ENCODE results near the gene ITGB1BP1.

The ITGB1BP1 gene, protein sequence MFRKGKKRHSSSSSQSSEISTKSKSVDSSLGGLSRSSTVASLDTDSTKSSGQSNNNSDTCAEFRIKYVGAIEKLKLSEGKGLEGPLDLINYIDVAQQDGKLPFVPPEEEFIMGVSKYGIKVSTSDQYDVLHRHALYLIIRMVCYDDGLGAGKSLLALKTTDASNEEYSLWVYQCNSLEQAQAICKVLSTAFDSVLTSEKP

DNA sequence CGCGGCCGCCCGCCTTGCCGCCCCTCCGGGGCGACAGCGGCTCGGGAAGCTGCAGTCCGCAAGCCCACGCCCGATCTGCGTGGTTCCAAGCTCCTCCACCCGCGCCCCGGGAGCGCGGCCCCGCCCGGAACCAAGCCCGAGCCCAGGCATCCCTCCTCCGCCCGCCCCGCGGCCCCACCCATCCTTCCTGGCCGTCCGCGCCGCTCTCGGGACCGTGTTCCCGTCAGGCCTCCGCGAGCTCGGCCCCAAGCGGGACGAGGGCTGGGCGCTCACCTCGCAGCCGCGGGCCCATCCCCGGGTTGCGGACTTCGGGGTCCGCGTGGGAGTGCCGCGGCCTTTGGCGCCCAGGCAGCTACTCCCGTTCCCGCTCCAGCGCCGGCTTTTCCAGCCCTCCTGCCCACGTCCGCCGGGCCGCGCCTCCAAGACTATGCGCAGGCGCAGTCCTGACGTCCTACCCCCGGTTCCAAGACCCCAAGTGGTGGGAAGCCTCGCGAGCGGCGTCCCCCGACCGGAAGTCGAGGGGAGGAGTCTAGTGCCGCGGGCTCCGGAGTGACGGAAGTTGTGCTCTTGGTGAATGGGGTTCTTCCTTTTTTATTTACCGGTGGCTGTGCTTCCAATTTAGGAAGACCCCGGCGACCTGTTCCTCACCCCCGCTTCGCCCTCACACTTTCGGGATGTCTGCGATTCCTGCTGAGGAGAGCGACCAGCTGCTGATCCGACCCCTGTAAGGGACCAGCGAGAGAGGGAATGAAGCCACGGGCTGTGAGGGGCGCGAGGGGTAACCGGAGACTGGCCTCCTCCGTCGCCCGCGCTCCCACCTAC is at the start of gene ITGB1BP1, which contains the start of gene CPSF3:
Gene ITGB1BP1, minus strand, starts transcription at position 429 of the 822 bp plus-strand sequence. CDS start 4,831 bp downstream, outside the sequence.
Gene CPSF3, plus strand, starts transcription at position 555 of the 822 bp plus-strand sequence. Its CDS starts 120 bp downstream, at position 675.
- peak; percentile 81 for DNase-seq

DNA sequence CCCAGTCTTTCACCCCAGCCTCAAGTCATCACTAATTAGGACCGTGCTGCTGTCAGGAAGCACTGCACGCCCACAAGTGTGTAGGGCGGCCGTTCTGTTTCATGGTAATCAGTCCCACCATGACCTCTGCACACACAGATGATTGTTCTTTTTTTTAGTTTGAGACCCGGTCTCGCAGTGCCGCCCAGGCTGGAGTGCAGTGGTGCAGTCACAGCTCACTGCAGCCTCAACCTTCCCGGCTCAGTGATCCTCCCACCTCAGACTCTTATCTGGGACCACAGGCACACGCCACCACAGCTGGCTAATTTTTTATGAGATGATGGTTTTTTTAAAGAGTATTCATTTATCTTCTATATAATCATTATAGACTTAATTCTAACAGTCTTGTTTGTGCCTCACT is 49.2 kb upstream of the ITGB1BP1 start:
- DNase-seq, result no peak

DNA sequence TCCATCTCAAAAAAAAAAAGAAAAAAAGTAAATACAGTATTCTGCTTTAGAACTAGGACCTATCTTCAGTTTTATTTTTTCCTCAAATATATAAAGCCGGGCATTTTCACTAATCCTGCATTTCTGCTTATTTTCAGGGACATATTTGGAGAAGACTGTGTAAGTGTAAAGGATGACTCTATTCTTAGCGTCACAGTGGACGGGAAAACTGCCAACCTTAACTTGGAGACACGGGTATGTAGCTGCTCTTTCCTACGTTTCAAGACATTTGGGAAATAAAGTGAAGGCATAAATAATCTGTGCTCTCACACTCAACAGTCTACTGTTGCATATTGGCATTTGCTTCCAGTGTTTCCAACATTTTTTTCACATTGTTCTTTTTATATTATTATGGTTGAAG is 47.9 kb upstream of the ITGB1BP1 start:
- DNase-seq, result no peak

DNA sequence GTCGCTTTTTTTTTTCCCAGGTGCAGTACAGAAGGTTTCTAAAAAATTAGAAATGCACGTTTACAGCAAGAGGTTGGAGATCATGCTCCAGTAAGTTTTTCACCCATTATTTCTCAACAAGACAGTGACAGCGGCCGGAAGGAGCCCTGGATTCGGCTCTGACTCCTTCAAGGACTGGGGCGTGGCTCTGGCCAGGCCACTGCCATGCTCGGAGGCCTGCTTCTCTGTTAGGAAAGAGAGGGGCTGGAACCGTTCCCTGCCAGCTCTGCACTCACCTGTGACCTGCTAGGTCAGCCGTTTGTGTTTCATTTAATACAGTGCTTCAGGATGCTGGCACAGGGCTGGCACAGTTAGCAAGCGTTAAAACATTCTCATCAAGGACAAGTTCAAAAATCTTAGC is 44.4 kb upstream of the ITGB1BP1 start:
- no peak for DNase-seq

DNA sequence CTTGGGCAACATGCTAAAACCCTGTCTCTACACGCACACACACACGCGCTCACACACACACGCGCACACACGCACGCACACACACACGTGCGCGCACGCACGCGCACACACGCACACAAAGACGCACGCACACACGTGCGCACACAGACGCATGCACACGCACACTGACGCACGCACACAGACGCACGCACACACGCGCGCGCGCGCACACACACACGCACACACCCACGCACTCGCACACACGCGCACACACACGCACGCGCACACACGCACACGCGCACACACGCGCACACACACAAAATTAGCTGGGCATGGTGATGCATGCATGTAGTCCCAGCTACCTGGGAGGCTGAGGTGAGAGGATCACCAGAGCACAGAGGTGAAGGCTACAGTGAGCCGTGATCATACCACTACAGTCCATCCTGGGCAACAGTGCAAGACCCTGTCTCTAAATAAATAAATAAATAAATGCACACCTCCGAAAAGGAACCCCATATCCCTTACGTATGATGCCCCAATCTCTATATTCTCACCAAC is 42.9 kb upstream of the ITGB1BP1 start:
- no peak for DNase-seq

DNA sequence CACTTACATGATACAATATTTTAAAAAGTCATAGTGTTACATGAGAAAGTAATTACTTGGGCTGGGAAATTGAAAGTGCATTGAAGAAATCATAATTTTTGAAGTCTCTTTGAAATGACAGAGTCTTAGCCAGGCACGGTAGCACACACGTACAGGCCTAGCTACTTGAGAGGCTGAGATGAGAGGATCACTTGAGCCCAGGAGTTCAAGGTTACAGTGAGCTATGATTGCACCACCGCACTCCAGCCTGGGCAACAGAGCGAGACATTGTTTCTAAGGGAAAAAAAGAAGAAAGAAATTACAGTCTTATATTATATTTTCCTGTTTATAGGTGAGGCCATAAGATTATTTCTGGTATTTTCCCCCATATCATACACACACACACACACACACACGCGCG is 41.8 kb upstream of the ITGB1BP1 start:
- no peak for DNase-seq

DNA sequence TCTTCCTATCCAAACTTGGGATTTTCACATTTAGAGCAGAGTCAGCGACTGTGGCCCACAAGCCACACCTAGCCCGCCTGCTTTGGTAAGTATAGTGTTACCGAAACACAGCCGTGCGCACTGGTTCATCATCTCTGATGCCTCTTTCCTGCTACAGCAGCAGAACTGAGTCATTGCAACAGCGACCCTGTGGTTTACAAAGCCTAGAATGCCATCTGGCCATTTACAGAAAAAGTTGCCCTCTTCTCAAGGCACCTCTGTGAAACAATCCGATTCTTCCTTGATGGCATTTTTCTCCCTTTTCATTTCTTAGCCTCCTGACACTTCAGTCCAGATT is 40.3 kb upstream of the ITGB1BP1 start:
- no peak for DNase-seq

DNA sequence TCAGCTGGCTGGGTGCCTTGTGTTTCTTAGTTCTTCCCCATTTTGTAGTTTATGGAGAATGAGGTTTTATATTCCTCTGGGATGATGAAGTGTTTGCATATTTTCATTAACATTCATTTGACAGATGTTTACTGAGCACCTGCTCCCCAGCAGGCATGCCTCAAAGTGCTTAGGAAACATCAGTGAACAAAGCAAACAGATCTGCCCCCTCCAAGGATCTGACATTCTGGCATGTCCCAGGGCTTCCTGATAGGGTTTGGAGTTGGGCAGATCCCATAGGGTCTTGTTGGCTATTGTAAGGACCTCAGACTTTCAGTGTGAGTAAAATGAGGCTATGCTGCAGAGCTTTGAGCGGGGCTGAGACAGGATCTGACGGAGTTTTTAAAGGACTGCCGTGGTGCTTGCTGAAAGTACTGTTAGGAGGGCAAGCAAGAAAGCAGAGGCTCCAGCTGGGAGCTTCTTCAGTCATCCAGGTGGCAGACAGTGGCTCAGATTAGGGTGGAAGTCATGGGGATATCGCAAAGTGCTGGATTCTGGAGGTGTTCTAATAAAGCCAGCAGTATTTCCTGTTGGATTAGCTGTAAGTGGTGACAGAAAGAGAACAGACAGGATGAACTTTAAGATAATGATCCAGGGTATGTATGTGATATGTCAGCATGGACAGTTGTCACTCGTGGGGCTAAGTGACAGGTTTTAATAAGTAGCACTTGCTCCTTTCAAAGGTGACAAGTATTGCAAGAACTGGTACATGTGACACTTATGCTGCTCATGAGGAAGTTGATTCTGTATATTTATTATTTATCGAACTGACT is 39.8 kb upstream of the ITGB1BP1 start:
- no peak for DNase-seq

DNA sequence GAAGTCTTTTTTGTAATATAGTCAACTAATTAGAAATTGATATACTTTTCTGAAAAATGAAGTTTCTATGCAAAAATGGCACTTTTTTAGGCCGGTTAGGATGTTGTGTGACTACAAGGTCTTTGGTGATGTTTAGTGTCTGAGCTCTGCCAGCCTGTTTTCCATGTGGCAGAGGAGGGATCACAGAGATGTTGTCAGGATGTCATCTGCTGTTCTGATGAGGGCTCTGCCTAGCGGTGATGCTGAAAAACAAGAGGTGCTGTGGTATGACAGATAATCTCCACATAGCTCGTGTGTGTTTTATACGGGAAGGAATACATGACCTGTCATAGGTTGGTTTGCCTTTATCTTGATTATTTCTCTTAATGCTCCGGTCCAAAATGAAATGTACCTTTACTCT is 39.0 kb upstream of the ITGB1BP1 start:
- DNase-seq, result no peak

DNA sequence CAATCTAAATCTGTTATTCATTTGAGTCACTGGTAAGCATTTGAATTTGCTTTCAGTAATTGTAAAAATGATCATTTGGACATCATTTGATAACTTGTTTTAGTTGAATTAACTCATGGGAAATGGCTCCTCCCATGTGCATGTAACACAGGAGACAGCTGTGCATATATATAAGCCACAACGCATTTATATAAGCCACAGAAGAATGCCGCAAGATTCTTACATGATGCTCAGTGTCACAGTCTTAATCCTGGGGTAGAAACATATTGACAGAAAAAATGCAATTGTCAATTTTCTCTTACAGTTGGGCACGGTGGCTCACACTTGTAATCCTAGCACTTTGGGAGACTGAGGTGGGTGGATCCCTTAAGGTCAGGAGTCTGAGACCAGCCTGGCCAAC is 37.8 kb upstream of the ITGB1BP1 start:
- DNase-seq, result no peak

DNA sequence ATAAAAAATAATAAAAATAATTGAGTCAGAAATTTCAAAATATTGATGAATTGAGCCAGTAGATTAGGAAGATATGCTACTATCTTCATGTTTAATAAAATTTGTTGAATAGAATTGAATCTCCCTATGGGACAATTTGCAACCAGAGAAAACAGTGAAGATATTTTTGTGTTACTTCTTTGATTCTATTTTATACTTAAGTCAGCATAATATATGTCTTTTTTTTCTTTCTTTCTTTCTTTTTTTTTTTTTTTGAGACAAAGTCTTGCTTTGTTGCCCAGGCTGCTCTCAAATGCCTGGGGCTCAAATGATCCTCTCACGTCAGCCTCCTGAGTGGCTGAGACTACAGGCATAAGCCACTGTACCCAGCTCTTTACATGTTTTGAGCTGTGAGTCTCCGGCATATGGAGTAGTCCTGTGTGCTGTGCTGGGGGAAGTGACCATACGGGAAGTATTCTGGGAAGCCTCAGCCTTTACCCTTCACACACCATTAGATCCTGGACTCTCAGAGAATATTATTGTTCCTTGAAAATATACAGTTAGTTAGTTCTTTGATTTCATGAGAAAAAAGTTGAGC is 37.2 kb upstream of the ITGB1BP1 start:
- no peak for DNase-seq

DNA sequence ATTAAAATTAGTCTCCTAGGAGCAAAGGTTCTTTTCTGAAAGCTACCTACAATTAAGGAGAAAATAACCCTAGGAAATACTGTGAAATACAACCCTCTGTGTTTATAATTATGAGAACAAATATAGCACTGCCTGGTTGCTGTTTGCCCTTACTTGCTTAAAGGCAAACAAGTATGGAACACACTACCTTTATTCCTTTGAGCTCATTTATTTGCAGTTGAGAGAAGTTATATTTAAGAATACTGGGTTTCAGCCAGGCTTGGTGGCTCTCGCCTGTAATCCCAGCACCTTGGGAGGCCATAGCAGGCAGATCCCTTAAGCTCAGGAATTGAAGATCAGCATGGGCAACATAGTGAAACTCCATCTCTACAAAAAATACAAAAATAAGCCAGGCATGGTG is 27.9 kb upstream of the ITGB1BP1 start:
- no peak for DNase-seq

DNA sequence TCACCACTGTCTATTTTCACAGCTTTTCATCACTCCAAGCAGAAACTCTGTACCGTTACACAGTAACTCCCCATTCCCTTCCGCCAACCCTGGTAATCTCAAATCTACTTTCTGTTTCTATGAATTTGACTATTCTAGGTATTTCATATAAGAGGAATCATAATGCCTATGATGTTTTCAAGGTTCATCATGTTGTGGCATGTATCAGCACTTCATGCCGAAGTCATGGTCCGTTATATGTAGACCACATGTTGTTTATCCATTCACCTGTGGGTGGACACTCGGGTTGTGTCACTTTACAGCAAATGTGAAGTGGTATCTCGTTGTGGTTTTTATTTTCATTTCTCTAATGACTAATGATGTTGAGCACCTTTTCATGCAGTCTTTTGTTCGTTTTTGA is 21.8 kb upstream of the ITGB1BP1 start:
- DNase-seq, result no peak

DNA sequence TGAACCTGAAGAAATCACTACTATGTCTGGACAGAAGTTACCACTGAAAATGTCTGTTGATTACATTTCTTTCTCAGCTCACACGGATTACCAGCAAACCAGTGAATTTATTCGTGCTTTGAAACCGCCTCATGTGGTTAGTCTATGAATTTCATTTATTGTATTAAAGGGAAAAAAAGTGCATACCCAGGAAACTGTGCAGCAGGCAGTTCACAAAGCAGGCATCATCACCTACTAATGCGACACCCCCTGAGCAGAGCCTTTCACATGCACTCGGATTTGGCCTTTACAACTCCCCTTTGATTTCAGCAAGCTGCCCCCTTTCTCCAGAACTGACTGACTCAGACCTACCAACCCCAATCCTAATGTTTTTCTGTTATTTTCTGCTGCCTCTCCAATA is 20.2 kb upstream of the ITGB1BP1 start:
- DNase-seq, result no peak

DNA sequence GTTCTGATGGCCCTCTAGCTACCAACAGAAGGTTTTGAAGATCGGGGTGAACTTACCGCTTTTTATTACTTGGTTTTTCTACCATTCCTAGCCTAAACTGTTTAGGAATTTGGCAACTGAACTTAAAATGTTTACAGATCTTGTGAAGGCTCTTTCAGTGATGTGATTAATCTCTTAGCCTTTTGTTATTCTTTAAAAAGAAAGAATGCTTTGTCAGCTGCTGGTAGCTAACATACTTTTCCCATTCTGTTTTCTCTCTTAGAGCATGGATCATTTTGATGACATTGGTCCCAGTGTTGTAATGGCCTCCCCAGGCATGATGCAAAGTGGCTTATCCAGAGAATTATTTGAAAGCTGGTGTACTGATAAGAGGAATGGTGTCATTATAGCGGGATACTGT is 18.2 kb upstream of the ITGB1BP1 start:
- no peak for DNase-seq

DNA sequence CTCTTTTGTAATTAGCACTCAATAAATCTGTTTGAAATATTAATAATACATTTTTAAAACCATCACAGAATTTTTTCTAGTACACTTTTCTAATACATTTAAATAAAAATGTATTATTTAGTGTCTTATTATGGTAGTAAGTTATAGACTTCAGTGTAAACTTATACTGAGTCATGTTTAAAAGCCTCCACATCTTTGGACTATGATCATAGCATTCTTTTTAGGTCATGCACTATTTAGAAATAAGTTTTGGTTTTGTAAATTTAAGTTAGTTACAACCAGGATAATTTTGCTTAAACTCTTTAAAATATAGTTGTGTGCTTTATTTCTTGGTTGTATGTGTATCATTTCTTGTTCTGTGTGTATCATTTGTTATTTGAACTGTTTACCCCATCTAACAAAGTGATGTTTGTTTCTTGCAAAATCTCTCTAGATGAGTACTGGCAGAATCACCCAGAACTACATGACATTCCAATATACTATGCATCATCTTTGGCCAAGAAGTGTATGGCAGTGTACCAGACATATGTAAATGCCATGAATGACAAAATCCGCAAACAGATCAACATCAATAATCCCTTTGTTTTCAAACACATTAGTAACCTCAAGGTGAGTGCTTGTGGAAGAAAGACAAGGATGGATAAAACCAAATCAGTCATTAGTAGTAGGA is 16.9 kb upstream of the ITGB1BP1 start:
- no peak for DNase-seq

DNA sequence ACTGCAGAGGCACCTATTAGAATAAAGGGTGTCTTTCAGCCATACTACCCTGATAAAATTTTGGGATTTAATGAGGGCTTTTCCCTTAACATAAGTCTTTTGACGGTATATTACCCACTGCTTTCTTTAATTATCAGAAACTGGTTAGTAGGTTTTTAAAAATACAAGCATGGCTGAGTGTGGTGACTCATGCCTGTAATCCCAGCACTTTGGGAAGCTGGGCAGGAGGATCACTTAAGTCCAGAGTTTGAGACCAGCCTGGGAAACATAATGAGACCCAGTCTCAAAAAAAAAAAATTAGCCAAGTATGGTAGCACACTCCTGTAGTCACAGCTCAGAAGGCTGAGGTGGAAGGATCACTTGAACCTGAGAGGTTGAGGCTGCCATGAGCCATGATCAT is 16.2 kb upstream of the ITGB1BP1 start:
- DNase-seq, result no peak

DNA sequence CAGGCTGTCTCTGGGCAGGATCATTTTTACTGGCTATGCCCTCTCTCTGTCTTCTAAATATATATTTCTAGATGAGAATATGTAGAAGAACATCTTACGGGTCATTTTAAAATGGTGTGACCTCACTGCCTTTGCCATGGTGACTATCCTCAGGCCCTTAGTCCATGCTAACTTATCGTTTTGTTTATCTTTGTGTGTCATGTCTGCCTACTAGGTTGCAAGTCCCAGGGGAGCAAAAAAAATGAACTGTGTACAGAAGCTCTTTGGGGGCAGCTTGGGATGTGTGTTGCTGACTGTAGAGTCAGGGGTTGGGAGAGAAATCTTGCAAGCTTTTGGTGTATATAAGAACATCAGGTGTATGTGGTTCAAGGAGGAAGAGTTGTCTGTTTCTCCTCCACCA is 11.2 kb upstream of the ITGB1BP1 start:
- DNase-seq, result no peak

DNA sequence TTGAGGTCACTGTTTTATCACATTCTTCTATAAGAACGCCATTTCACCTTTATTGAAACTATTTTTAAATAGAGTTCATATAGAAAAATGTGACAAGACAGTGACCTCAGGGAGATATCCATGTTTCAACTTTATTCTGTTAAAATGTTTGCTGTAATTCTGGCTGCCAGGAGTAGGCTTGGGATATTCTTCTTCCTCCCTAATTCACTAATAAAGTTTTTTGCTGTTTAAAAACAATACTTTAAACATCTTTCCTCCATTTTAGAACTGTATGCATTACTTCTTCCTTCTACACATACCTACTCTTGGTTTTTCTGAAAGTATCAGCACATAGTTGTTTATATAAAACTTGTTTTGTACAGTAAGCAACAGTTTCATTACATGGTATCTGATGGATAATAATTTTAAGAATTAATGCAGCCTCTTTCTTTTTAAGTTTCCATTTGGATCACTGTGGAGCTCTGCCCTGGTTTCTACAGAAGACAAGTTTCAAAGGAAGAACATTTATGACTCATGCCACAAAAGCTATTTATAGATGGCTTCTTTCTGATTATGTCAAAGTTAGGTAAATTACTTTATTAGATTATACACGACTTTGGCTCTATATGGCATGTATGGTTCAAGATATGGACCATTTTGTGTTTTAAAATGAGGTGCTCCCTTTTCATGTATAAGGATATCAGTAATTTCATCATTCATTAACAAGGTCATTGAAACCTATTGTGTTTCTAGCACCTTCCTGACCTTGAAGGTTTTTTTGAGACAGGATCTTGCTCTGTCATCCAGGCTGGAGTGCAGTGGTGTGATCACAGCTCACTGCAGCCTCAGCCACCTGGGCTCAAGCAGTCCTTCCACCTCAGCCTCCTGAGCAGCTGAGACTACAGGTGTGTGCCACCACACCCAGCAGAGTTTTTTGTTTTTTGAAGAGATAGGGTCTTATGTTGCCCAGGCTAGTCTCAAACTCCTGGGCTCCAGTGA is 7.3 kb upstream of the ITGB1BP1 start:
- no peak for DNase-seq

DNA sequence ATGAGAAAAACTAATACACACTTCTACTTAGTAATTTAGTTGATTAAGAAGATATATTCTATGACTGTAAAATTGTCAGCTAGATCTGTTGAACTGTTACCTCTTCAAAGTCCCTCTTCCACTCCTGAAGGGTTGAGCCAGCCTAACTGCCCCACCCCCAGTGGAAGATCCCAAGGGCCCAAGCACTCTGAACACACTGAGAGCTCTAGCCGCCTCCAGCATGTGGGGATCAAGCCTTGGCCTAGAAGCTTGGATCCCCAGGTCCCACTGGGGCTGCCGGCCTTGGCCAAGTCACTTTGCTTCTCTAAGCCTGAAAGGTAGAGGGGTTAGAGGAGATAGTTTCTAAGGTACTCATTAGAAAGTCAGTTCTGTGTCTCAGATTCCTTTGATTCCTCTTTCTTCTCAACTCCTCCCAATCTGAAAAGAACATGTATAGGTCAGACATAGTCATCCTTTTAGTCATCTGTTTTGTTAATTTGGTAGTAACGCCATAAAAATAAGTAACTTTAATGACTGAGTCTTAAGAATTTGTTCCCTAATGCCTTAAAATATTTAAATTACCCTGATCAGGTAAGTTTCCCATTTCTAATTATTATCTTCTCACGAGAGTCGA is 5.7 kb upstream of the ITGB1BP1 start:
- no peak for DNase-seq
